Mucosa of stomach (tissue), 1 donor: ENCODE data around the gene NACC2.

Experiments
- H3K27me3 ChIP-seq: one replicate; pipeline ENCODE4 v1.7.0; 2013; ENCODE audit warnings: mild to moderate bottlenecking, low read length; ENCODE audit not compliant: control insufficient read depth, insufficient read depth
- H3K36me3 ChIP-seq: one replicate; pipeline ENCODE4 v1.7.0; 2013; ENCODE audit warnings: low read length; ENCODE audit not compliant: control insufficient read depth, insufficient read depth
- H3K4me1 ChIP-seq: one replicate; pipeline ENCODE4 v1.7.0; 2013; ENCODE audit warnings: mild to moderate bottlenecking, low read length; ENCODE audit not compliant: control insufficient read depth, insufficient read depth
- H3K4me3 ChIP-seq: one replicate; pipeline ENCODE4 v1.7.0; 2013; ENCODE audit warnings: low read length
- H3K9ac ChIP-seq: one replicate; pipeline ENCODE4 v1.7.0; 2013; ENCODE audit warnings: mild to moderate bottlenecking, low read length, moderate library complexity
- H3K9me3 ChIP-seq: one replicate; pipeline ENCODE4 v1.7.0; 2013; ENCODE audit warnings: mild to moderate bottlenecking, low read length, moderate library complexity; ENCODE audit not compliant: control insufficient read depth
- donor health status: Pancreatic carcinoma.

Gene NACC2

DNA sequence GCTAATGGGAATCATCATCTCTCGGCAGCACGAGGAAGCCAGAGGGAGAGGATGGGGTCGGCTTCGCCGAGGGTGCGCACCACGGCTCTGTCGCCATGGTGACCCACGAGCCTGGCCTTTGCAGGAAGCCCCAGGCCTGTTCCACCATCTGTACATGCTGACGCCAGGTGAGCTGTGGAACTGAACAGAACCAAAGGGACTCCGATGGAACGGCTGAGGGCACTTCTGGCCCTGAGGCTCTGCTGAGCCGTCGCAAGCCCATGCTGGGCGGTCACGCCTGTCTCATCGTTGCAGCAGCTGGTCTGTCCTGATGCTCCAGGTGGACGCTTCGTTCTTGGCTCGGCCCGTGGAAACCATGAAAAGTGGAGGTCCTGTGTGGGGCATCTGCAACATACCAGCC lies 99.3 kb downstream of the NACC2 start:
- H3K36me3 ChIP-seq: no peaks in the 10 kb centered on the region
- no peaks in the 10 kb centered on the region for H3K9me3 ChIP-seq
- H3K4me1 ChIP-seq: peaks cover 26% of the 10 kb centered on the region
- H3K9ac ChIP-seq: no peak overlapping the region
- no peak overlapping the region for H3K4me3 ChIP-seq
- H3K27me3 ChIP-seq: no peaks in the 10 kb centered on the region

DNA sequence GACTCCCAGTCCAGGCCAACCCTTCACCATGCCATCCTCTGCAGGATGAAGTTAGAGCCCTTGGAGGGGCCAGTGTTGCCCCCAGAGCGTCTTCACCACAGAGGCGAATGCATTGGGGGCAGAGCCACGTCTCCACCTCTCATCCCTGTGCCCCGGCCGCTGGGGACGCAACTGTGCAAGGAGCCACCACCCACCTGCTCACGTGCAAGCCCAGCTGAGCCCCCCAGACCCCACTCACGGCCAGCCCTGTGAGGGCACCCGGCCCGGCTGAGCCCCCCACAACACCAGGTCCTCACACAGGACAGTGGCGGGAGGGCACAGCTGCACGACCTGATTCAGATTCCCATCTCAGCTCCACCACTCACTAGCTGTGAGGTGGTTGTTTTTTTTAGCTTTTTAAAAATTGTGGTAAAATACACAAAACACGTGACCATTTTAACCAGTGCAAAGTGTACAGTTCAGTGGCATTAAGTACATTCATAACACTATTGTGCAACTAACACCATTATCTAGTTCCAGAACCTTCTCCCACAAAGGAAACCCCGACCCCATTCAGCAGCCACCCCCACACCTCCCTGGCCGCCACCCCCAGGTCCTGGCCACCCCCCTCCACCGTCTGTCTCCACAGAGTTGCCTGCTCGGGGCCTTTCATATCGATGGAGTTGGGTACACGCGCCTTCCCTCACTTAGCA lies 100.4 kb downstream of the NACC2 start:
- Histone ChIP-seq H3K4me3 (no peak overlapping the region), H3K9ac (no peak overlapping the region), H3K36me3 (no peaks in the 10 kb centered on the region), H3K4me1 (peaks cover 33% of the 10 kb centered on the region), H3K9me3 (no peaks in the 10 kb centered on the region), H3K27me3 (peaks cover 5% of the 10 kb centered on the region)

DNA sequence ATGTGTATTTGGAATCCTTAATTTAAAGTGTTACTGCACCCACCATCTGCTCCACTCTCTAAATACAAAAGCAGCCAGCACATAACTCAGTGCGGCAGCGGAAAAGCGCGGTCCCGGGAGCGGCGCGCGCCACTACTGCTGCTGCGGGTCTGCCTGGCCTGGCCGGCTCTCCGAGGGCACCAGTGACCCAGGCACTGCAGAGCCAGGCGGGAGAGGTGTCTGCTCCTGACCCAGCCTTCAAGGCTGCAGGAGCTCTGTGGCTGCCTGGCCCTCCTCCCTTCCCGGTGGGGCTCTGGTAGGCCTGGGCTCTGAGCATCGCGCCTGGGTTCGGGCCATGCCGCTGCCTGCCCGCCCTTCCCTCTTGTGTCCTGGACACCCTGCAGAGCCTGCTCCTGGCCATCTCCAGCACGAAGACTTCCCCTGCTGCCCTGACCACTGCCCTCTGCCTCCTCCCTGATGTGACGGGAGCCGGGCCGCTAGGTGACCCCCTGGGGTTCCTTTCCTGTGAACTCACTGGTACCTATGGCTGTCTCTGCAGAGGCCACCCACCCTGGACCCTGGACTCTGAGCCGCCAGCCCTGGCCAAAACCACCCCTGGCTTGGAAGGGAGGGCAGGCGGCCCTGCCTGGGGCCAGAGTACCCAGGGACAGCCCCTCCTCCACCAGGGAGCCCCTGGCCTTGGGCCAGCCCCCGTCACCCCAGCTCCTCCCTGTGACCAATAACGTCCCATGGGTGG lies 101.2 kb downstream of the NACC2 start:
- Histone ChIP-seq H3K4me3 (no peak overlapping the region), H3K9ac (no peak overlapping the region), H3K36me3 (no peaks in the 10 kb centered on the region), H3K9me3 (no peaks in the 10 kb centered on the region), H3K27me3 (peaks cover 11% of the 10 kb centered on the region), H3K4me1 (peaks cover 33% of the 10 kb centered on the region)

DNA sequence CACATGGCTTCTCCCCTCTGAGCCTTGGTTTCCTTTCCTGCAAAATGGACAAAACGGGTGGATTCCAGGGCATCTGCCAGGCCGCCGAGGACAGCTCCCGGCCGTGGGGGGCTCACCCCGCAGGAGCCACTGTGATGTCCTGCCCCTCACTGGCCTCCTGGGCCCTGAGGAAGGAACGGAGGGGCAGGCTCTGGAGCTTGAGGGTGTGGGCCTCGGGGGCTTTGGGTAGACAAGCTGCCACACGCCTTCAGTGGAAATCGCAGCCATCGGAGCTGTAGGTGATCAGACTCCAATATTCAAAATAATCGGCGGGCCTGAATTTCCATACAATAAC lies 101.7 kb downstream of the NACC2 start:
- H3K4me3 ChIP-seq: no peak overlapping the region
- no peaks in the 10 kb centered on the region for H3K36me3 ChIP-seq
- H3K9me3 ChIP-seq: no peaks in the 10 kb centered on the region
- H3K4me1 ChIP-seq: peaks cover 33% of the 10 kb centered on the region
- H3K9ac ChIP-seq: peak overlapping the region; percentile 65
- peaks cover 11% of the 10 kb centered on the region for H3K27me3 ChIP-seq

DNA sequence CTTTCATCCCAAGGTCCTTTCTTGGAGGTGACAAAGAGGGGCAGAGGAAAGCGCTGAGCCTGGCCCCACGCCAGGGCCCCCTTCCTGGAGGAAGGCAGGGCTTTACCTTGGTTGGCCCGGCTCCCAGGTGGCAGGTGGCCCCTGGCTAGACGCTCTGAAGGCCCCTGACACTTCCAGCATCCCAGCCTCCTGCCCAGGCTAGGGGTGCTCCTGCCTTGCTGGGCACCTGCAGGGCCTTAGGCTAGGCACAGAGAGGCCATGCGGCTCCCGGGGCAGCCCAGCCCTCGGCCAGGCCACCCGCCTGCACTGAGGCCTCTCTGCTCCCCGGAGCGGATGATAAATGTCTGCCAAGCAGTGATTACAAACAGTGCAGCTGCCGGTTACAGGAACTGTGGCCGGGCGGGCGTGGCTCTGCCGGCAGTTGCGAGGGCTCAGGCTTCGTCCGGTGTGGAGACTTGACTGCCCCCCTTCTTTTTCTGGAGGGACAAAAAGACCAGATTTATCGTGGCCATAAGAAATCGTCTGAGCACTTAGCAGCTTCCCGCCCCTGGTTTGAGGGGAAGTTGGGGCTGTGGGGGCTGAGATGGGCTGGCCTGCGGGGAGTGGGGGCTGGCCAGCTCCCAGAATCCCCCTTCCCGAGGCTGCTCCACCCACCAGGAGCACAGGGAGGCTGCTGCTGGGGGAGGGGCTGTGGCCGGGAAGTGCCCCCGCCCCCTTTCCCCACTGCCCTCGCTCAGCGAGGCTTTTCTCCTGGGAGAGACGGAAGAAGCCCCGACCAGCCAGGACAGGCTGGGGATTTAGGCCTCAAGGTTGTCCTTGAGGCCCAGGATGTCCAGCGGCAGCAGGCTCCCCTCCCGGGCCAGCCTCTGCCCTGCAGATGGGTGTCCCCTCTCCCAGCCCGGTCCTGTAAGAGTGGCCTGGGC lies 102.3 kb downstream of the NACC2 start:
- H3K36me3 ChIP-seq: no peaks in the 10 kb centered on the region
- peaks cover 33% of the 10 kb centered on the region for H3K4me1 ChIP-seq
- H3K4me3 ChIP-seq: no peak overlapping the region
- peak overlapping the region; percentile 65 for H3K9ac ChIP-seq
- H3K9me3 ChIP-seq: no peaks in the 10 kb centered on the region
- peaks cover 11% of the 10 kb centered on the region for H3K27me3 ChIP-seq

DNA sequence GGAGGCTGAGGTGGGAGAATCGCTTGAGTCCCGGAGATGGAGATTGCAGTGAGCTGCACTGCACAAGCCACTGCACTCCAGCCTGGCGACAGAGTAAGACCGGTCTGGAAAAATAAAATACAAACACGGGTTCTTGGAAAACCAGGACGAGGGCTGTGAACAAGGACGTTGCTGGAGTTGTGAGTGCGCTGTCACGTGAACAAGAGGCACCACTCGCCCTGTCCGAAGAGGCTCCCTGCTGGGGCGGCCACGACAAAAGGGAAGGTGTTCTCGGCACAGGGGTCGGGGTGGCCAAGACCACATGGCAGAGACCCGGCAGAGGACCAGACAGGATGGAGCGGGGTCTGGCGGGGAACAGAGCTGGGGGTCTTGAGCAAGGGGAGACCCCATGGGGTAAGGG lies 103.3 kb downstream of the NACC2 start:
- Histone ChIP-seq H3K9me3 (no peaks in the 10 kb centered on the region), H3K36me3 (no peaks in the 10 kb centered on the region), H3K4me3 (no peak overlapping the region), H3K27me3 (peaks cover 11% of the 10 kb centered on the region), H3K4me1 (peaks cover 33% of the 10 kb centered on the region), H3K9ac (peak overlapping the region; percentile 65)

DNA sequence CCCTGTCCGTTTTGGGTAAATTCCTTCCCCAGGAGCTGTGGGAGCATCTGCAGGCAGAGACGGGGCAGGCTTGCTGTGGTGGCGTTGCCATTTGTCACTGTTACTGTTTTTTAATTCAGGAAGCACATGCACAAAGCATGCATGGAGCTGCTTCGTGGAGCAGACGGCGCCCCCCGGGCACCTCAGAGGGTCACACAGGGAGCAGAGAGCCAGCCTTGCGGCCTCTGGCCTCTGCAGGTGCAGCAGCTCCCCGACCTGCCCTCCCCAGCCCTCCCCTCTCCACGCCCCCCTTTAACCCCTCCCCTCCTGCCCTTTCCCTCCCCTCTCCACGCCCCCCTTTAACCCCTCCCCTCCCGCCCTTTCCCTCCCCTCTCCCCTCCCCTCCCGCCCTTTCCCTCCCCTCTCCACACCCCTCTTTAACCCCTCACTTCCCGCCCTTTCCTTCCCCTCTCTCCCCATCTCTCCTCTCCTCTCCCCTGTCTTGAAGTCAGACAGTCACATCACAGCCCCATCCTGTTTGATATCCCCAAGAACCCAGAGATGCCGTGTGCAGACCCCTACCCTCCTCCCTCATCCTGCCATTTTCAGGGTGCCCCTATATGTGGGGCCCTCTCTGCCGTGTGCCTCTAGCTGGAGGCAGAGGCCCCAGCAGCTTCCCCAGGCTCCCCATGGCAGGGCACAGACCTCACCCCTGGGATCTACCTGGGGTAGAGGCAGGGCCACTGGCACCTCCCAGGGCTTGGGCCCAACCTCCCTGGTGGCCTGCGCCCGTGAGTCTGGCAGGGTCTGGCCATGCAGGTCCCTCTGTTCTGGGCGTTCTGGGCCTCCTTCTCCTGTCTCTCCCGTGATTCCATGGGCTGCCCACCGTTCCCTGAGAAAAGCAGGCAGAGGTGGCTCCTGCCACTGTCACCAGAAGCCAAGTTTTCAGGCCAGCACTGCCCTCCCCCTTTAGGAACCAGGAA lies 104.3 kb downstream of the NACC2 start:
- no peaks in the 10 kb centered on the region for H3K9me3 ChIP-seq
- H3K4me3 ChIP-seq: no peak overlapping the region
- H3K36me3 ChIP-seq: no peaks in the 10 kb centered on the region
- peaks cover 11% of the 10 kb centered on the region for H3K27me3 ChIP-seq
- peaks cover 33% of the 10 kb centered on the region for H3K4me1 ChIP-seq
- H3K9ac ChIP-seq: no peak overlapping the region

DNA sequence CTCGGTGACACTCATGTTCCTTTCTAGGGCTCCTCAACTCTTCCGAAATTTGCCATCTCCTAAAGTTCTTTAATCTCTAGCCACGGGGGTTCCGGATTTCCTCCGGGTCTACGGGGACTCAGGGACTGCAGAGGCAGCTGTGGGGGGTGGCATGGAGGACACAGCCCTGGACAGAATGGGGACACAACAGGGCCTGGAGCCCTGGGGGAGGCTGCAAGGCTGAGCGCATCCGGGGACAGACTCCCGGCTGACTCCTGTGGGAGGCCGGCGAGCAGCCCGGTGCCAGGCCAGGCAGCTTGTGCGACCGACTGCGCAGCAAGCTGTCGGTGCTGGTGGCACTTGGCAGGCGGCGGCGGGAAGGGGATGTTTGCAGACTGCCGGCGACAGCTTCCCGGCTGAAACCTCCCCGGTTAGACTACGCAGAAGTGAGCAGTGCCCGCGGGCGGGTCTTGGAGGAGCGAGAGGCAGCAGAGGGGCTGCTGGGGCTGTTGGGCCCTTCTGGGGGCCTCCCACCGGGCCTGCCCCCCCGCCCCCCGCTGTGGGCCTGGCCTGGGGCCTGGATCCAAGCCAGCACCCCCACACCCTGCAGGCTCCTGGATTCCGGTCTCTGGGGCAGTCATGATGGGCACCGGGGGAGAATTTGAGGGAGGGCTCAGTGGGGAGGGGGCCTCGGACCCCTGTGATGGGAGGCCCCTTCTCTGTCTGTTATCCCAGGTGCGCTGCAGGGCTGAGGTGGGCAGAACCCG lies 105.2 kb downstream of the NACC2 start:
- H3K4me1 ChIP-seq: peaks cover 33% of the 10 kb centered on the region
- H3K4me3 ChIP-seq: no peak overlapping the region

DNA sequence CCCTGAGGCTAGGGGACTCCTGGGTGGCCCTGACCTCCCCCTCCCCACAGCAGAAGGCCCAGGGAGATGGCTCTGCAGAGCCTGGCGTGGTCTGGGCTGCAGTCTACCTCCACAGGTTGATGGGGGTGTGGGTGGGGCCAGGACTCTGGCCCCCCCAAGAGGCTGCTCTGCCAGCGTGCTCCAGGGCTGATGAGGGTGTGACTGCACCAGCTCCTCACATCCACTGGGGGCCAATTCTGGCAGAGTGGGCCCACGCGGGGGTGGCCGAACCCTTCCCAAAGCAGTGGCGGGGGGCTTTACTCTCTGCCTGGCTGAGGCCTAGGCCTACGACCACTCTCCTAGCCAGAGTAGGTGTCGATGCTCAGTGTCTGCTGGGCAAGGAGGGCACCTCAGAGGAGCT lies 105.9 kb downstream of the NACC2 start:
- Histone ChIP-seq H3K27me3 (peaks cover 18% of the 10 kb centered on the region), H3K9ac (no peak overlapping the region)

More for the DNA sequence above, 105.2 kb downstream of the NACC2 start:
- H3K36me3 ChIP-seq: no peaks in the 10 kb centered on the region
- H3K27me3 ChIP-seq: peaks cover 12% of the 10 kb centered on the region
- no peak overlapping the region for H3K9ac ChIP-seq
- H3K9me3 ChIP-seq: no peaks in the 10 kb centered on the region

DNA sequence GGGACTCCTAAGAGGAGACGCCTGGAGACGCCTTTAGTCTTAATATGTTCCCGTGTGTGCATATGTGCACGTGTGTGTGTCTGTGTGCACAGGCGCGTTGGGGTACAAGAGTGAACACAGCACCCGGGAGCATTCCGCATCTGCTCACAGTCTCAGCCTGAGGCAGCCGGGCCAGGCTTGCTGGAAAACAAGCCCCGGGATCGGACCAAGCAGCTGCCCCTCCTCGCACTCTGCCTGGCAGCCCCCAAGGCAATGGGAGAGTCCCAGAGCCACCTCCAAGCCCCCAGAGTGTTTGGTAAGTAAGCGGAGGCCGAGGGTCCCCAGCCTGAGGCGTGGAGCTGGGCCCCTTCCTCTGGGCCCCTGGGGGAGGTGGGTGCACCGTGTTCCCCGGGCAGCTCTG lies 106.6 kb downstream of the NACC2 start:
- Histone ChIP-seq H3K9me3 (no peaks in the 10 kb centered on the region), H3K9ac (no peak overlapping the region), H3K4me3 (no peak overlapping the region), H3K4me1 (peaks cover 32% of the 10 kb centered on the region), H3K36me3 (no peaks in the 10 kb centered on the region), H3K27me3 (peaks cover 18% of the 10 kb centered on the region)

More for the DNA sequence above, 105.9 kb downstream of the NACC2 start:
- Histone ChIP-seq H3K9me3 (no peaks in the 10 kb centered on the region), H3K36me3 (no peaks in the 10 kb centered on the region), H3K4me1 (peaks cover 33% of the 10 kb centered on the region), H3K4me3 (no peak overlapping the region)
